GM18520 (cell line): Measurements from ENCODE around the gene CYSRT1.

ENCODE experiments used
- ATAC-seq: cut with Tn5 transposase; IDR thresholded peaks from one replicate; pipeline ENCODE4 v1.9.1; 2021; ENCODE audit not compliant: unreplicated experiment

CYSRT1 gene

GRCh38 chr9:137267933-137268355 lies 43.0 kb downstream of the CYSRT1 start:
- no peak for ATAC-seq

DNA sequence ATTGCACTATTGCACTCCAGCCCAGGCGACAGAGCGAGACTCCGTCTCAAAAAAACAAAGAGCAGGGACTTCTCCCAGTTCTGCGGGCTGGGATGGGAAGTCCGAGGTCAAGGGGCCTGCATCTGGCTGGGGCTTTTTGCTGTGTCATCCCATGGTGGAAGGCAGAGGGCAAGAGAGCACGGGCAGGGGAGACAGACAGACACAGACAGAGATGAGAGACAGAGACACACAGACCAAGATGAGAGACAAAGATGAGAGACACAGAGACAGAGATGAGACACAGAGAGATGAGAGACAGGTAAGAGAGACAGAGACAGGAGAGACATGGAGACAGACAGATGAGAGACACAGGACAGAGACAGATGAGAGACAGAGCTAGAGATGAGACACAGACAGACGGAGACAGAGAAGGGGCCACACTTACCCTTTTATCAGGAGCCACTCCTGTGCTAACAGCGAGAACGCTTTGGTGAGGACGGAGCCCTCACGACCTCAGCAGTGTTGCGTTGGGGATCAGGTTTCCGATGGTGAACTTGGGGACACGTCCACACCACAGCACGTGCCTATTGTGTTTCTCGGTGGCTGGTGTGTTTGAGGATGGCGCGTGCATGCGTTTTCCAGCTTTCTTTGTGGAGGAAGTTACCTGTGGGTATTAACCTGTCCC lies 43.7 kb downstream of the CYSRT1 start:
- no peak for ATAC-seq

- no peak for ATAC-seq
Measured at GRCh38 chr9:137269231-137269772, 44.3 kb downstream of the CYSRT1 start.

DNA sequence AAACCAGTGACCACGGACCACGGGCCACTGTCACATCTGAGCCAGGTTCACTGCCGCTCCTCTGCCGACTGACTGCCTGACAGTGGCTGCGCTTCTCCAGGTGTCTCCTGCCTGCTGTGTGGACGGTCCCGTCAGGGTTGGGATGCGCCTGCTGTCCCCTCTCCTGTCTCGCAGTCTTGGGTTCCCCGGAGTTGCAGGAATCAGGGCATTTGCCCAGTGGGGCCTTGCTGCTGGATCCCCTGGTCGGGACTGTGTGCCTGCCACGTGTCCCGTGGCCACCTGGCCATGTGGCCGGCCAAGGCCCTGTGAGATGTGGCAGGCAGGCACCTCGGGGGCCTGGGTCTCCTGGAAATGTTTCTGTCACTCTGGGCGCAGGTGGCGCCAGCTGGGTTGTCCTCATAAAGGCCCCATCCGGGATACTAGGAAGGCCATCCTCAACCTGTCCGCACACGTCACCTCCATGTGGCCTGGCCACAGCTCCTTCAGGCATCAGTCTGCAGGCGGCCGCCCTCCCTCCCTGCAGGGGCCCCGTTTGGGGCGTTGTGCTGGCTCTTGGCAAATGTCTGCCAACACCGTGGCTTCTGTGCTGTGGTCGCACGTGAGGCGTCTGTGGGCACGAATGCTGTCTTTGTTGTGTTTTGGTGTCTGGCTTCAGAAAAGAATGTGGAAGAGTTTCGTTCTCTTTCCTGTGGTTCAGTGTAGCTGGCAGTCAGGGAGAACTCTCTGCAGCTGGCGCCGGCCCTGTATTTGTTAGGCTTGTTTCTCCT lies 46.1 kb downstream of the CYSRT1 start:
- no peak for ATAC-seq

DNA sequence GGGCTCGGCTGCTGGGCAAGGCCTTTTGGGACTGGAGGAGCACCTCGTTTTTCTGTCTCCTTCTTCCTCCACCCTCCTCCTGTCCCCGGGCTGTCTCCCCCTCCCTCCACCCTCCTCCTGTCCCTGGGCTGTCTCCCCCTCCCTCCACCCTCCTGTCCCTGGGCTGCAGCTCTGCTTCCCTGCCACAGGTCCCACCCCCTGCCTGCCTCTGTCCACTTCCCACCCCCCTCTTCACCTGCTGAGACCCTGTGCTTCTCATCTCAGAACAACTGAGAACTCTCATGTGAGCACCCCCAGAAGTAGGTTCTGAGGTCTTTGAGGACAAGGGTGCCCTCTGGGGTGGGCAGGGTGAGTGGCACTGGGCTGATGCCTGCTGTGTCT lies 46.7 kb downstream of the CYSRT1 start:
- ATAC-seq, result no peak

DNA sequence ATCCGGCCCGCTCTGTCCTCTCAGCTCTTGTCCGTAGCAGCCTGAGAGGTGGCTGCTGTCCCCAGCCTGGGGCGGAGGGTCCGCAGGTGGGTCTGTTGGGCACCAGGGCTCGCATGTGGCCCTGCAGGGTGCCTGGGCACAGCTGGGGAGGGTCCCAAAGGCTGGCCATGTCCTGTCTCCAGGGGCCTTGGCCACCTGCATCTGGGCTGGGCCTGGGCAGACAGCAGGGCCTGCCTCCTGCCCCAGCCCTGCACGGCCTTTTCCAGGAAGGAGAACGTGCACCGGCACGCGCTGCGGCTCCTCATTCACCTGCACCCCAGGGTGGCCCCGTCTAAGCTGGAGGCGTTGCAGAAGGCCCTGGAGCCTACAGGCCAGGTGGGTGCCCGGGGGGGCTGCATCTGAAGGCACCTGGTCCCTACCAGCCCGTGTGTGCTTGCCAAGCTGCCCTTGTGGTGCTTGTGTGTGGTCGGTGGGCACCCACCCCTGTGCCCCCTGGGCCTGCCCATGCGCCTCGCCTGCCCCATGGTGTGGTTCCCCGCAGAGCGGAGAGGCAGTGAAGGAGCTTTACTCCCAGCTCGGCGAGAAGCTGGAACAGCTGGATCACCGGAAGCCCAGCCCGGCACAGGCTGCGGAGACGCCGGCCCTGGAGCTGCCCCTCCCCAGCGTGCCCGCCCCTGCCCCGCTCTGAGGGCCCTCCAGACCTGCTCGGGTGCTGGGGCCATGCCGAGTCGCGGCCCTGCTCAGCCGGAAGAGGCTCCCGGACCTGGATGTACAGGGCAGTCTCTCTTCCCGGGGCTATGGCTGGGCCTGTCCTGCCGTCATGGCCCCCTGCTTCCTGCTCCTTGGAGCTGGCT lies 47.5 kb downstream of the CYSRT1 start:
- ATAC-seq, result no peak

GRCh38 chr9:137273095-137273490 lies 48.1 kb downstream of the CYSRT1 start:
- ATAC-seq, result no peak

DNA sequence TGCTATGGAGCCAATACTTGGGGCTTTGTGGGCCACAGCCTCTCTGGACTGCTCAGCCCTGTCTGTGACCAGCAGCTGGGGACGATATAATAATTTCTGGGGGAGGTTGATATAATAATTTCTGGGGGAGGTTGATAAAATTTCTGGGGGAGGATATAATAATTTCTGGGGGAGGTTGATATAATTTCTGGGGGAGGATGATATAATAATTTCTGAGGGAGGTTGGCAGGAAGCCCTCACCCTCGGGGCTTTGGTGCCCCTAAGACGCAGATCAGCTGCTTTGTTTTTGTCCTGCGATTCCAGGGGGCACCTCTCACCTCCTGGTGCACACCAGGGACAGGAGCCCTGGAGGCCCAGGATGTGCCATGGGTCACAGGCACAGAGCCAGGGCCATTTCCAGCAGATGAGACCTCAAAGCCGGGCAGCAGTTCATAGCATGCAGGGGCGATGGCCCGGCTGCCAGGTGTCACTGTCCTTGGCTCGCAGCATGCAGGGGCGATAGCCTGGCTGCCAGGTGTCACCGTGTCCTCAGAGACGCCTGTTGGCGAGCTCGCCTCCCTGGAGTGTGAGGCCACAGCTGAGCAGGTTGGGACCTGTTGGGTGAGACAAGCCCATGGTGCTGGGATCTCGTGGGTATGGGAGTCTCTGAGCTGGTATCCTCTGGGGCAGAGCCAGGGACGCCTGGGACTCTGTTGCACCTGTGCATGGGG lies 48.8 kb downstream of the CYSRT1 start:
- ATAC-seq, result no peak

DNA sequence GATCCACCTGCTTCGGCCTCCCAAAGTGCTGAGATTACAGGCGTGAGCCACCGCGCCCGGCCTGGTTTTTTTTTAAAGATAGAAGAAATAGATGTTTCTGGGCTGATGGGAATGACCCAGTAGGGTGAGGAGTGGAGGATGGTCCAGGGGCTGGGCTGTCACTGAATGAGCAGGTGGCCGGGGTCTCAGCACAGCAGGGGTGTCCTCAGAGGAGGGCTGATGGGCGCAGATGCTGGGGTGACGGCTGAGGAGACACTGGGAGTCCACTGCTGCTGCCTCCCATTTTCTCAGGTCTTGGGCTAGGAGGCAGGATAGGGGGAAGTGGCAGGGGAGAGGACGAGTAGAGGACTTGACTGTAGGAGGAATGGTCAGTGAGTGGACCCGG lies 50.2 kb downstream of the CYSRT1 start:
- no peak for ATAC-seq
